Measurements from ENCODE around the gene PLCD3. TPM values are rescaled to one million over a fixed set of nuclear protein-coding genes. Genes with fewer than 3 reads are reported as not detected.

The PLCD3 gene
- total and polyA plus RNA-seq, 8 donors: 7.6 to 215 (median 42.1) TPM

DNA sequence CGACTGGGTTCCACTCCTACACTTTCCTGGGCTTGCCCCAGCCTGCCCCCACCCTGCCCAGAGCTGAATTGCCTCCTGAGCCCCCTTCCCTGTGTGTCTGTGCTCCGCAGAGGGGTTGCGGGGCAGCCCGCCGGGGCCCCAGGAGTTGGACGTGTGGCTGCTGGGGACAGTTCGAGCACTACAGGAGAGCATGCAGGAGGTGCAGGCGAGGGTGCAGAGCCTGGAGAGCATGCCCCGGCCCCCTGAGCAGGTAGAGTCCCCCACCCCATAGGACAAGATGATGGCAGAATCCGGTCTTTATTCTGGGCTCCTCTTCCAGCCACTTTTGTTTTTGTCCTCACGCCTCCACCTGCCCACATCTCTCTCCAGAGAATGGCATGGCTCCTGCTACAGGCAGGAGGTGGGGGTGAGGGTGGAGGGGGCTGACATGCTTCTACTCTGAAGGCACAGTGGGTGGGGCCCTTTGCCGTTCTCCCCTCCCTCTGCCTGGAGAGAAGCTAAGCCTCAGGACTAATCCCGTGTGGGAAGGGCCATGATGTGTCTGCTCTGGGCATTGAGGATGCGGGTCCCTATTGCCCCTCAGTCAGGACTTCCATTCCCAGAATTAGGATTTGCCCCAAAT, 6.7 kb upstream of the PLCD3 start:
- H3K9me3 ChIP-seq: no peaks in the 10 kb centered on the region
- peaks cover 0 to 22% (median 10%) of the 10 kb centered on the region in 4 donors for H3K36me3 ChIP-seq
- peaks cover 21 to 43% (median 38%) of the 10 kb centered on the region in 4 donors for H3K4me1 ChIP-seq
- no peak overlapping the region for H3K4me3 ChIP-seq
- H3K27ac ChIP-seq: no peak overlapping the region
- no peaks in the 10 kb centered on the region for H3K27me3 ChIP-seq
- DNase-seq: peak in 1 of 2 donors; percentile 3
- intact Hi-C loops (cut with DNase I; ENCODE audit: low total_unique reads): loop anchor here (5.0 kb wide), 1 partner anchor 58 kb away; no protein-coding TSS in a partner anchor
- TF ChIP-seq EP300 (IDR thresholded peaks at IDR 0.05): no peak
- TF ChIP-seq POLR2AphosphoS5 (IDR thresholded peaks at IDR 0.05): no peak
- no peak for TF ChIP-seq POLR2A (IDR thresholded peaks at IDR 0.05)
- TF ChIP-seq, protein P1, sequence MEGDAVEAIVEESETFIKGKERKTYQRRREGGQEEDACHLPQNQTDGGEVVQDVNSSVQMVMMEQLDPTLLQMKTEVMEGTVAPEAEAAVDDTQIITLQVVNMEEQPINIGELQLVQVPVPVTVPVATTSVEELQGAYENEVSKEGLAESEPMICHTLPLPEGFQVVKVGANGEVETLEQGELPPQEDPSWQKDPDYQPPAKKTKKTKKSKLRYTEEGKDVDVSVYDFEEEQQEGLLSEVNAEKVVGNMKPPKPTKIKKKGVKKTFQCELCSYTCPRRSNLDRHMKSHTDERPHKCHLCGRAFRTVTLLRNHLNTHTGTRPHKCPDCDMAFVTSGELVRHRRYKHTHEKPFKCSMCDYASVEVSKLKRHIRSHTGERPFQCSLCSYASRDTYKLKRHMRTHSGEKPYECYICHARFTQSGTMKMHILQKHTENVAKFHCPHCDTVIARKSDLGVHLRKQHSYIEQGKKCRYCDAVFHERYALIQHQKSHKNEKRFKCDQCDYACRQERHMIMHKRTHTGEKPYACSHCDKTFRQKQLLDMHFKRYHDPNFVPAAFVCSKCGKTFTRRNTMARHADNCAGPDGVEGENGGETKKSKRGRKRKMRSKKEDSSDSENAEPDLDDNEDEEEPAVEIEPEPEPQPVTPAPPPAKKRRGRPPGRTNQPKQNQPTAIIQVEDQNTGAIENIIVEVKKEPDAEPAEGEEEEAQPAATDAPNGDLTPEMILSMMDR (IDR thresholded peaks at IDR 0.05): no peak
- WGBS, 5 donors: 82 to 90% (median 89%) methylated on average over 14 of the region's 14 CpGs

DNA sequence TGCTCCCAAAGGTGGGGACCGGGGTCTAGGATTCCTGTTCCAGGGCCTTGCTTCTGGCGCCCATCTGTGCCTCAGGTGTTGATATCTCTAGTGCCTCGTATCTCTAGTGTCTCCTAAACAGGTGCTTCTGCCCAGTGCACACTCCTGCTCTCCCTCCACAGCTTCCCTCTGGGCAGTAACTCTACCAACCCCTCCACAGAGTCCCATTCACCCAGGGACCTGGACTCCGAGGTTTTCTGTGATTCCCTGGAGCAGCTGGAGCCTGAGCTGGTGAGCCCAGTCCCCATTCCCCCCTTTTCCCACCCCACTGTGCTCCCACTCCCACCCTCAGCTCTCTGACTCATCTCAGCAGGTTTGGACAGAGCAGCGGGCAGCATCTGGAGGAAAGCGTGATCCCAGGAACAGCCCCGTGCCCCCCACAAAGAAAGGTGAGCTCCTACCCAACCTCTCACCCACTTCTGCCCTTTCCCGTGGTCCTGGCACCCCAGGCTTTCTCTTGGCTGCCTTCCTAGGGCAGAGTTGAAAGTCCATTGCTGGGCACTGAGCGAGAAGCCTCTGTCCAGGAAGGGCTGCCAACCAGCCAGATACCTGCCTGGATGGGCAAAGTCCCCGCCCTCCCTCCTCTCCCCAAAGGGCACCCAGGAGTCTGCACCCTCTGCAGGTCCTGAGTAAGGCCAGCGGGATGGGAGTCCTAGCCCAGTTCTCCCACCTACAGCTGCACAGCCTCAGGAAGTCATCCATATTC, 5.4 kb upstream of the PLCD3 start:
- intact Hi-C loops (cut with DNase I; ENCODE audit: low total_unique reads): loop anchor here (5.0 kb wide), 1 partner anchor 60 kb away; no protein-coding TSS in a partner anchor
- no peak for DNase-seq
- Histone ChIP-seq H3K4me1 (peaks cover 14 to 36% (median 32%) of the 10 kb centered on the region in 4 donors), H3K27ac (no peak overlapping the region), H3K27me3 (no peaks in the 10 kb centered on the region), H3K9me3 (no peaks in the 10 kb centered on the region), H3K4me3 (no peak overlapping the region), H3K36me3 (peaks cover 0 to 22% (median 10%) of the 10 kb centered on the region in 4 donors)
- WGBS, 5 donors: 63 to 76% (median 67%) methylated on average over 11 of the region's 11 CpGs
- TF ChIP-seq EP300 (IDR thresholded peaks at IDR 0.05) (no peak), POLR2A (IDR thresholded peaks at IDR 0.05) (no peak), POLR2AphosphoS5 (IDR thresholded peaks at IDR 0.05) (no peak)
- TF ChIP-seq, protein P1 (IDR thresholded peaks at IDR 0.05): no peak

DNA sequence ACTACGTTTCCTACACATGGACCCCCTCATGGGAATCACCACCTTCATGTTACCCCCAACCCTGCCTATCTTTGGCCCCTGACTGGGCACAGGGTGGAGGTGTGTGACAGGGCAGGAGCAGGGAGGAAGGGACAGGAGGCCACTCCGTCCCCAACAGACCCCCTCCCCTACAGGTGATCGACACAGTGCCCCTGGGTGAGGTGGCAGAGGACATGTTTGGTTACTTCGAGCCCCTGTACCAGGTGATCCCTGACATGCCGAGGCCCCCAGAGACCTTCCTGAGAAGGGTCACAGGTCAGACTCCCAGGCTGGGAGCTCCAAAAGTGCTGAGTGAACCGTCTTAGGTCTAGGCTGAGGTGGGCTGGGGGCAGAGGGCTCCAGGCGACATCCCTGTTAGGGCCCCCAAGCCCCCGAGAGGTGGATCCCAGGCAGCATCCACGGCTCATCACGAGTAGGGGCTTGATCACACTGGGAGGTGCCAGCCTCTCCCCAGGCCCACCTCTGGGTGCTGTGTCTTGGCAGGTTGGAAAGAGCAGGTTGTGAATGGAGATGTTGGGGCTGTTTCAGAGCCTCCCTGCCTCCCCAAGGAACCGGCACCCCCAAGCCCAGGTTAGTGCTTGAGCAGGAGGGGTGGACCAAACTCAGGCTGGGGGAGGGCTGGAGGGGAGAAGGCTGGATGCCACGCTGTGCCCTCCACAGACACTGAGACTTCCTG, 4.7 kb upstream of the PLCD3 start:
- DNase-seq: no peak
- 76 to 83% (median 80%) methylated on average over 9 to 12 of the region's 12 CpGs for WGBS, 5 donors

More for the DNA sequence above, 4.7 kb upstream of the PLCD3 start:
- intact Hi-C loops (cut with DNase I; ENCODE audit: low total_unique reads): loop anchor here (5.0 kb wide), 1 partner anchor 60 kb away; no protein-coding TSS in a partner anchor
- Histone ChIP-seq H3K4me3 (peak overlapping the region in 1 of 4 donors; percentile 61), H3K4me1 (peaks cover 14 to 41% (median 33%) of the 10 kb centered on the region in 4 donors), H3K27me3 (no peaks in the 10 kb centered on the region), H3K27ac (peak overlapping the region in 1 of 5 donors; percentile 93), H3K9me3 (no peaks in the 10 kb centered on the region), H3K36me3 (peaks cover 0 to 22% (median 10%) of the 10 kb centered on the region in 4 donors)
- TF ChIP-seq, protein P1 (IDR thresholded peaks at IDR 0.05): no peak
- TF ChIP-seq EP300 (IDR thresholded peaks at IDR 0.05): no peak
- TF ChIP-seq POLR2AphosphoS5 (IDR thresholded peaks at IDR 0.05): no peak
- no peak for TF ChIP-seq POLR2A (IDR thresholded peaks at IDR 0.05)
